ENCODE data around the gene ZPR1. TPM values are rescaled to one million over a fixed set of nuclear protein-coding genes. Genes with fewer than 3 reads are reported as not detected.

The ZPR1 gene
- total and polyA plus RNA-seq, 2 of the 4 experiments (the other 2 are of a cell fraction): 40.8 to 52.0 TPM

DNA sequence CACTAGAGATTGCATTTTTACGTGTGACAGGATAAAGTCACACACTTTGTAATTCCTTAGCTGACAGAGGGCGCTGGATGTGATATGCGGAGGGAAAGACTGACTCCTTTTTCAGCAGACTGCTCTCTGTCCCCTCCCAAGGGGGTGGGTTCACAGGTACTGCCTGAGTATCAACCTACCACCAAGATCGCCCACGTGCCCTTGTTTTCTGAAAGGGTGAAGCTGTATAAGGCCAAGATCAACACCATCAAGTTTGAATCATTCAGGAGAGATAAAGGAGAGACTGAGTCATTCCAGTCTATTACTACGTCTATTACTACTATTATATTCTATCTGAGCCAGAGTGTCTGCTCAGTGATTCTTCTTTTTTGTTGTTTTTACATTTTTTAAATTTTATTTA, 45.7 kb downstream of the ZPR1 start:
- H3K27ac ChIP-seq (ENCODE audit: insufficient read depth, low read length): no peak overlapping the region; the same call in 1 of the 2 replicates

More for the DNA sequence above, 45.7 kb downstream of the ZPR1 start:
- ChIA-PET POLR2A (ENCODE audit: unreplicated experiment) (no interaction called here), CTCF (interaction anchor here (0.7 to 1.8 kb wide), 4 partner anchors 10 to 580 kb away, joined by 4 to 16 read pairs (median 6); no protein-coding TSS in a partner anchor)
- intact Hi-C loops (cut with micrococcal nuclease): loop anchor here (10.0 kb wide), 1 partner anchor 643 kb away; no protein-coding TSS in a partner anchor
- in situ Hi-C loops (cut with MboI; ENCODE audit: low sequenced_read_pairs): no loop called here
- no peak overlapping the region for H2AK5ac ChIP-seq (ENCODE audit: low read depth, low read length)
- peaks cover 10% of the 10 kb centered on the region; the same call in 1 of the 2 replicates for H3K9me1 ChIP-seq (ENCODE audit: insufficient read depth, low read length)
- H4K8ac ChIP-seq (ENCODE audit: low read depth in 2 of 2, low read length in 2 of 2): no peak overlapping the region
- H3K9me3 ChIP-seq (ENCODE audit: control insufficient read depth, insufficient read depth, low read length): no peaks in the 10 kb centered on the region
- 0 out of 2 replicates have a peak overlapping the region, but pooled peaks have one; percentile 1 for H3K4me2 ChIP-seq (ENCODE audit: low read depth, low read length)
- BruUV-seq (replicated peaks): no TSS peak
- H4K91ac ChIP-seq (ENCODE audit: insufficient read depth, low read depth, low read length): no peak overlapping the region
- no peaks in the 10 kb centered on the region for H3K27me3 ChIP-seq (ENCODE audit: control insufficient read depth, insufficient read depth, low read length)
- WGBS, 2 experiments (ENCODE audit: extremely low coverage in 2 of 2, insufficient read length in 1 of 2): no CpG with 5 or more reads among the region's 6 CpGs
- no peak overlapping the region for H2BK5ac ChIP-seq (ENCODE audit: low read depth, low read length, poor library complexity, severe bottlenecking)
- H3K4ac ChIP-seq (ENCODE audit: low read depth, low read length): no peak overlapping the region
- no peak overlapping the region for H3K14ac ChIP-seq (replicated peaks; ENCODE audit: low read depth, low read length)
- no peak overlapping the region for H3K56ac ChIP-seq (ENCODE audit: extremely low read depth, insufficient read depth, low read length)
- no peak overlapping the region for H2BK120ac ChIP-seq (ENCODE audit: low read depth, low read length)
- H2AK9ac ChIP-seq (replicated peaks; ENCODE audit: low read depth, low read length, poor library complexity): peak overlapping the region; percentile 17
- H2BK20ac ChIP-seq (ENCODE audit: low read depth, low read length): no peak overlapping the region
- H2AFZ ChIP-seq (replicated peaks; ENCODE audit: low read length, poor library complexity): peak overlapping the region; percentile 57
- peaks cover 4% of the 10 kb centered on the region; the same call in 1 of the 2 replicates for H3K36me3 ChIP-seq (ENCODE audit: control insufficient read depth, insufficient read depth, low read length)
- no peaks in the 10 kb centered on the region for H3K79me1 ChIP-seq (ENCODE audit: low read depth in 1 of 2, low read length in 2 of 2)
- H4K20me1 ChIP-seq (ENCODE audit: insufficient read depth, low read length): no peaks in the 10 kb centered on the region
- H3K23ac ChIP-seq (ENCODE audit: low read depth, low read length): no peak overlapping the region
- peak overlapping the region; percentile 19; the same call in 1 of the 2 replicates for H4K5ac ChIP-seq (ENCODE audit: low read depth, low read length)
- peak; percentile 62 for DNase-seq
- H3K9ac ChIP-seq (ENCODE audit: low read depth, low read length): no peak overlapping the region
- H3K18ac ChIP-seq (ENCODE audit: low read depth, low read length): peak overlapping the region; percentile 7; the same call in 1 of the 2 replicates
- H3K4me3 ChIP-seq (ENCODE audit: insufficient read depth, low read depth, low read length): no peak overlapping the region
- TF ChIP-seq NFE2L2 (IDR thresholded peaks at IDR 0.05; ENCODE audit: low read depth, low read length) (no peak), CEBPB (IDR thresholded peaks at IDR 0.05; ENCODE audit: low read depth, low read length) (no peak), CHD1 (IDR thresholded peaks at IDR 0.05; ENCODE audit: low read depth, low read length) (no peak), RCOR1 (IDR thresholded peaks at IDR 0.05; ENCODE audit: insufficient replicate concordance, low read length) (no peak), POLR2A (IDR thresholded peaks at IDR 0.05; ENCODE audit: low read depth, low read length) (no peak), BHLHE40 (IDR thresholded peaks at IDR 0.05; ENCODE audit: low read depth, low read length) (peak; percentile 43; the same call in 1 of the 2 replicates), SMC3 (IDR thresholded peaks at IDR 0.05; ENCODE audit: low read depth, low read length) (no peak), FOS (IDR thresholded peaks at IDR 0.05; ENCODE audit: low read depth, low read length) (peak; percentile 43), RAD21 (IDR thresholded peaks at IDR 0.05; ENCODE audit: low read length) (no peak), MXI1 (IDR thresholded peaks at IDR 0.05; ENCODE audit: borderline replicate concordance, low read depth, low read length) (no peak)
- TF ChIP-seq, protein P1, sequence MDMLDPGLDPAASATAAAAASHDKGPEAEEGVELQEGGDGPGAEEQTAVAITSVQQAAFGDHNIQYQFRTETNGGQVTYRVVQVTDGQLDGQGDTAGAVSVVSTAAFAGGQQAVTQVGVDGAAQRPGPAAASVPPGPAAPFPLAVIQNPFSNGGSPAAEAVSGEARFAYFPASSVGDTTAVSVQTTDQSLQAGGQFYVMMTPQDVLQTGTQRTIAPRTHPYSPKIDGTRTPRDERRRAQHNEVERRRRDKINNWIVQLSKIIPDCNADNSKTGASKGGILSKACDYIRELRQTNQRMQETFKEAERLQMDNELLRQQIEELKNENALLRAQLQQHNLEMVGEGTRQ (IDR thresholded peaks at IDR 0.05; ENCODE audit: low read depth, low read length): peak; percentile 82
- TF ChIP-seq, protein P2, sequence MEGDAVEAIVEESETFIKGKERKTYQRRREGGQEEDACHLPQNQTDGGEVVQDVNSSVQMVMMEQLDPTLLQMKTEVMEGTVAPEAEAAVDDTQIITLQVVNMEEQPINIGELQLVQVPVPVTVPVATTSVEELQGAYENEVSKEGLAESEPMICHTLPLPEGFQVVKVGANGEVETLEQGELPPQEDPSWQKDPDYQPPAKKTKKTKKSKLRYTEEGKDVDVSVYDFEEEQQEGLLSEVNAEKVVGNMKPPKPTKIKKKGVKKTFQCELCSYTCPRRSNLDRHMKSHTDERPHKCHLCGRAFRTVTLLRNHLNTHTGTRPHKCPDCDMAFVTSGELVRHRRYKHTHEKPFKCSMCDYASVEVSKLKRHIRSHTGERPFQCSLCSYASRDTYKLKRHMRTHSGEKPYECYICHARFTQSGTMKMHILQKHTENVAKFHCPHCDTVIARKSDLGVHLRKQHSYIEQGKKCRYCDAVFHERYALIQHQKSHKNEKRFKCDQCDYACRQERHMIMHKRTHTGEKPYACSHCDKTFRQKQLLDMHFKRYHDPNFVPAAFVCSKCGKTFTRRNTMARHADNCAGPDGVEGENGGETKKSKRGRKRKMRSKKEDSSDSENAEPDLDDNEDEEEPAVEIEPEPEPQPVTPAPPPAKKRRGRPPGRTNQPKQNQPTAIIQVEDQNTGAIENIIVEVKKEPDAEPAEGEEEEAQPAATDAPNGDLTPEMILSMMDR (conservative IDR thresholded peaks at IDR 0.05; ENCODE audit: low read depth, low read length): no peak
- TF ChIP-seq, protein P3, sequence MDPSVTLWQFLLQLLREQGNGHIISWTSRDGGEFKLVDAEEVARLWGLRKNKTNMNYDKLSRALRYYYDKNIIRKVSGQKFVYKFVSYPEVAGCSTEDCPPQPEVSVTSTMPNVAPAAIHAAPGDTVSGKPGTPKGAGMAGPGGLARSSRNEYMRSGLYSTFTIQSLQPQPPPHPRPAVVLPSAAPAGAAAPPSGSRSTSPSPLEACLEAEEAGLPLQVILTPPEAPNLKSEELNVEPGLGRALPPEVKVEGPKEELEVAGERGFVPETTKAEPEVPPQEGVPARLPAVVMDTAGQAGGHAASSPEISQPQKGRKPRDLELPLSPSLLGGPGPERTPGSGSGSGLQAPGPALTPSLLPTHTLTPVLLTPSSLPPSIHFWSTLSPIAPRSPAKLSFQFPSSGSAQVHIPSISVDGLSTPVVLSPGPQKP (IDR thresholded peaks at IDR 0.05; ENCODE audit: borderline replicate concordance, low read depth, low read length): no peak
- no peak overlapping the region for H2BK15ac ChIP-seq (ENCODE audit: low read depth, low read length)
- dilution Hi-C loops (cut with HindIII; ENCODE audit: low sequenced_read_pairs, unreplicated experiment): no loop called here
- H3K4me1 ChIP-seq (ENCODE audit: control insufficient read depth, insufficient read depth, low read length): peaks cover 7% of the 10 kb centered on the region
- ATAC-seq (ENCODE audit: low read depth): peak; percentile 42
